Activated CD4-positive, alpha-beta T cell treated with anti-CD3 and anti-CD28 coated beads, Interleukin-2, Interleukin-6, amounts not matched to agents 100 ng/mL and 50 ng/mL, durations not matched to agents 16 hours and 8 hours (primary cell): Measurements from ENCODE around the gene PDZD8.
"Not testable (repeated sequence)": the region's sequence is repeated elsewhere in the genome, so short reads cannot be mapped to it uniquely, and the experiment has no call there.

Source experiments
- DNase-seq: peaks from one replicate; pipeline ENCODE4 v3.0.0-alpha.2; 2020

PDZD8 gene

DNA sequence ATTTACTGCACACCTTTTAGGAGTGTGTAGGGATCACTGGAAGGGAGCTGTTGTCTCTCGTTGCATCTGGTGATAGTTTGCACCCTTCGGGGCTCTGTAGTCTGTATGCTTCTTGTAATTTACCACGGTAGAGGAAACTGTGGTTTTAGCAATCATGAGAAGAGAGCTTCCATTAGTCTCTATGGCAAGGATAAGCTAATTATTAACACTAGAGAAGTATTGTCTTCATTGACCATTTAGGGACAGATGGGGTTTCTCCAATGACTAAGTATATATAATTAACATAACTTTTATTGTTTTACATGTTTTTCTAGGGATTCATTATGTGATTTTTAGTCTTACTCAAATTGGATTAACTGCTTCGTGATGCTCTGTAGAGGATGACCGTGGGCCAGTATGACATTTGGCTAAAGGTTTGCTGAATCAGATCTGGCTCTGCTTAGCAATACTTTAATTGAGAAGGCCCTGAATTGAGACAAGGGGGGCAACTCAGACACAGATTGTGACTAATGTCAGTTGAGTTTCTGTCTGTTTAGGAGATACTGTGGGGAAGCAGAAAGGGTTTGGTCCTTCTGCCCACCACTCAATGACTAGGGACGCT lies 125.6 kb downstream of the PDZD8 start:
- no peak for DNase-seq

GRCh38 chr10:117248750-117249465 lies 126.3 kb downstream of the PDZD8 start:
- DNase-seq = no peak

GRCh38 chr10:117246997-117247671 lies 128.1 kb downstream of the PDZD8 start:
- DNase-seq = no peak

- no peak for DNase-seq
Observed at GRCh38 chr10:117242463-117242832, 132.8 kb downstream of the PDZD8 start.

DNA sequence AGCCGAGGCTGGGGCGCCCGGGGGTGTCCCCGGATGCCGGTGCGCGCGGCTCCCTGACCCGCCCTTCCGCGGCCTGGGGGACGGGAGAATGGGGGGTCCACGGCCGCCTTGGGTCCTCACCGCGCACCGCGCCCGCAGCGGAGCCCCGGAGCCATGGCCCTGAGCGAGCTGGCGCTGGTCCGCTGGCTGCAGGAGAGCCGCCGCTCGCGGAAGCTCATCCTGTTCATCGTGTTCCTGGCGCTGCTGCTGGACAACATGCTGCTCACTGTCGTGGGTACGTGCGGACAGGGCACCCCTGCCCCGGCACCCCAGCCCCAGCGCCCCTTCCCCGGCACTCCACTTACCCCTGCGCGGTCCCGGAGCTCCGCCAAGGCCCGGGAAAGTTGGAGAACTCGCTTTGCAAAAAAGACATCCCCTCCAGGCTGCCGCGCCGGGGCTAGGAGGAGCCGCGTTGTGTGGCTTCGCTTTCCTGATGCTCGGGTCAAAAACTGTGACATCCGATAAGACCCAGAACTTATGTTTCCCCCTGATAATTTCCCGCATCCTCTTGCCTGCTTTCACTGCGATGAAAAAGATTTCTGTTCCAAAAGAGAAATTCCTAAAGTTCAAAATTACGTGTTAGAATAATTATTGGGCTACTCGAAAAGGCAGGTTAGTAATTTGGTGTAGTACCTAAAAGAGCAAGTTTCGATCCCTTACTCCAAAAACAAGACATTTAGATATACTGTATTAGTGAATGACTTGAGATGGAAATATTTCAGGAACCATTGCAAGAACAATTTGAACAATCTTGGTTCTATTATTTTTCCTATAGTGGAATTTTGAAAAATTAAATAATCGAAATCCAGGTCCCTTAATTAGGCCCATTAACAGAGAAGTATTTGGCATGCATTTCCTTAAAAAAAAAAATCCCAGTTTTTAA lies 133.4 kb downstream of the PDZD8 start:
- DNase-seq = no peak

DNA sequence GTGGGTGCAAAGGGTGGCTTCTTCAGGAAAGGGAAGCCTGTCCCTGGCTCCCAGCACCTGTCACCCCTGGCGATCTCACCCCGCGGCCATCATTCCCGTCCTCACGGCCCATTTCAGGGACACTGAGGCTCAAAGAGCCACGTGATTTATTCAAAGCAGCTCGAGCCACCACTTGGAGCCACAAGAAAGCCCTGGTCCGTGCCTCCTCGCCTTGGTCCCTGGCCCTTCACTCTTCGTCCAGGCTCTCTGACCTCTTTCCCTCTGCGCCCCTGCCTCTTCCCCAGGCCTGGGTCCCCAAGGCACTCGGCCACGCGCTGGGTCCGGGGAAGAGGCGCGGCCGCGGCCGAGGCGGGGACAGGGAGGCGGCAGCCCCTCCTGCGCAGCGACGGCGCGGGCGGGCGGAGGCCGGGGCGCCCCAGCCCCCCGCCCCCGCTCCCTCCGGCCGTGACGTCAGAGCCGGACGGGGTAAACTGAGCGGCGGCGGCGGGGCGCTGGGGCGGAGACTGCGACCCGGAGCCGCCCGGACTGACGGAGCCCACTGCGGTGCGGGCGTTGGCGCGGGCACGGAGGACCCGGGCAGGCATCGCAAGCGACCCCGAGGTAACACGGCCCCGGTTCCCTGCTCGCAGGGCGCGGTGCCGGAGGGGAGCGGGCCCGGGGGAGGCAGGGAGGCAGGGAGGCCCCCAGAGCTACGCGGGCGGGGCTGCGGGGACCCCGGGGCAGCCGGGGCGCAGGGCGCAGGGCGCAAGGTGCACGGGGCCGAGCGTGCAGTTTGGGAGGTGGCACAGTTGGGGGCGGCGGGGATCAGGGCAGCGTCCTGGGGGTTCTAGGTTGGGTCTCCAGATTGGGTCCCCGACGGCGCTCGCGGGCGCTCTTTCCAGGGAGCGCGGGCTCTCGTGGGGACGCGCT lies 134.4 kb downstream of the PDZD8 start, which contains the start of gene SLC18A2:
Gene SLC18A2, plus strand, starts transcription at position 494 of the 909 bp plus-strand sequence. CDS start 580 bp downstream, outside the sequence.
- no peak for DNase-seq

- no peak for DNase-seq
Observed at GRCh38 chr10:117239721-117240620, 135.3 kb downstream of the PDZD8 start.

- no peak for DNase-seq
Observed at GRCh38 chr10:117239051-117239450, 136.2 kb downstream of the PDZD8 start.

DNA sequence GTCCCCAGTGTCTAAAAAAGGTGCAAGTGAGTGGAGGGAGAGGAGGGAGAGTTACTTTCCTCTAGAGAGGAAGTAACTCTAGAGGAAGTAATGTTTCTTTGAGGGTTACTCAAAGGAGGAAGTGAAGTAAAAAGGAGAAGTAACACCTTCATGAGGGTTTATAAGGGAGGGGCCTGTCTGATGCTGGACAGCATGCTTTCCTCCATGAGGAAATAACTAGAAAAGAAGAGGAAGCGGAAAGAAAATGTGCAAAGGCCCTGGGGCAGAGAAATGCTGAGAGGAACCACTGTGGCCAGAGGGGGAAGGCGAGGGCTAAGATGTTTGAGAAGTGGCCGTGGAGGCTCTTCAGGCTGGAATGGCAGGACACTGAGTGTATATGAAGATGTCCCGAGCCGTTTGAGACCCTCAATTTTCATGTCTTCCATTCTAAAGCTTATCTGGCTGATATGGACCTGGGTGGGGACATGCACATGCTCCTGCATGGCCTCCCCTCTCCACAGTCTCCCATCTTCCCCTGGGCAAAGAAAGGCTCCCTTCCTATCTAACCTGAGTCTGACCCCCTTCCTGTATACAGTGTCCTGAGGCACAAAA lies 137.7 kb downstream of the PDZD8 start:
- no peak for DNase-seq

GRCh38 chr10:117230107-117230506 lies 145.1 kb downstream of the PDZD8 start:
- DNase-seq = not testable (repeated sequence)

- no peak for DNase-seq
Observed at GRCh38 chr10:117228210-117228609, 147.0 kb downstream of the PDZD8 start.
